HEK293T (cell line): ENCODE measurements around the gene ADCY3.

Experiments used
- CTCF ChIA-PET: fragments of 350-600 bp; formaldehyde crosslinking; extraction: SDS; loops from one replicate; lab custom pipeline; 2021; ENCODE audit warnings: antibody characterized with exemption, inconsistent platforms; lab: Yijun Ruan, JAX
- POLR2A ChIA-PET: fragments of 350-600 bp; formaldehyde crosslinking; extraction: SDS; loops from one replicate; lab custom pipeline; 2020; ENCODE audit warnings: antibody characterized with exemption, inconsistent platforms; lab: Yijun Ruan, JAX
- DNase-seq: peaks from one replicate; pipeline ENCODE4 v3.0.0; 2012; ENCODE audit warnings: mixed read lengths; ENCODE audit errors: extremely low spot score
- ARNT ChIP-seq: fragments of 450-650 bp; IDR thresholded peaks from 2 replicates; pipeline ENCODE4 v1.6.1; 2017; ENCODE audit warnings: mild to moderate bottlenecking
- BHLHE40 ChIP-seq: fragments of 450-650 bp; IDR thresholded peaks from 2 replicates; pipeline ENCODE4 v1.6.1; 2016; ENCODE audit warnings: mild to moderate bottlenecking, moderate library complexity, borderline replicate concordance
- CTBP1 ChIP-seq: fragments of 450-650 bp; IDR thresholded peaks from 2 replicates; pipeline ENCODE4 v1.6.1; 2016; ENCODE audit warnings: borderline replicate concordance
- ELF4 ChIP-seq: fragments of 450-650 bp; IDR thresholded peaks from 2 replicates; pipeline ENCODE4 v1.6.1; 2017; ENCODE audit warnings: antibody characterized with exemption
- FOXA1 ChIP-seq: fragments of 450-650 bp; IDR thresholded peaks from 2 replicates; pipeline ENCODE4 v1.6.1; 2016; ENCODE audit warnings: mild to moderate bottlenecking
- FOXK2 ChIP-seq: fragments of 450-650 bp; IDR thresholded peaks from 2 replicates; pipeline ENCODE4 v1.6.1; 2016; ENCODE audit warnings: mild to moderate bottlenecking
- FOXM1 ChIP-seq: fragments of 450-650 bp; IDR thresholded peaks from 2 replicates; pipeline ENCODE4 v1.6.1; 2017; ENCODE audit warnings: mild to moderate bottlenecking, borderline replicate concordance
- HDGF ChIP-seq: fragments of 450-650 bp; IDR thresholded peaks from 2 replicates; pipeline ENCODE4 v1.6.1; 2017; ENCODE audit warnings: antibody characterized with exemption, borderline replicate concordance
- L3MBTL2 ChIP-seq: fragments of 450-650 bp; conservative IDR thresholded peaks from 2 replicates; pipeline ENCODE4 v1.6.1; 2016; ENCODE audit warnings: mild to moderate bottlenecking
- LEF1 ChIP-seq: fragments of 450-650 bp; IDR thresholded peaks from 2 replicates; pipeline ENCODE4 v1.6.1; 2017; ENCODE audit warnings: mild to moderate bottlenecking, borderline replicate concordance
- NFRKB ChIP-seq: fragments of 450-650 bp; IDR thresholded peaks from 2 replicates; pipeline ENCODE4 v1.6.1; 2016; ENCODE audit warnings: mild to moderate bottlenecking, moderate library complexity
- SP1 ChIP-seq: fragments of 450-650 bp; IDR thresholded peaks from 2 replicates; pipeline ENCODE4 v1.6.1; 2017
- SUZ12 ChIP-seq: fragments of 450-650 bp; IDR thresholded peaks from 2 replicates; pipeline ENCODE4 v1.6.1; 2016; ENCODE audit warnings: mild to moderate bottlenecking
- TARDBP ChIP-seq: fragments of 450-650 bp; IDR thresholded peaks from 2 replicates; pipeline ENCODE4 v1.6.1; 2016
- ZNF384 ChIP-seq: fragments of 450-650 bp; IDR thresholded peaks from 2 replicates; pipeline ENCODE4 v1.6.1; 2016
- TF ChIP-seq, protein P1 (sequence below): fragments of 450-650 bp; IDR thresholded peaks from 2 replicates; pipeline ENCODE4 v1.6.1; 2016

ADCY3 gene

DNA sequence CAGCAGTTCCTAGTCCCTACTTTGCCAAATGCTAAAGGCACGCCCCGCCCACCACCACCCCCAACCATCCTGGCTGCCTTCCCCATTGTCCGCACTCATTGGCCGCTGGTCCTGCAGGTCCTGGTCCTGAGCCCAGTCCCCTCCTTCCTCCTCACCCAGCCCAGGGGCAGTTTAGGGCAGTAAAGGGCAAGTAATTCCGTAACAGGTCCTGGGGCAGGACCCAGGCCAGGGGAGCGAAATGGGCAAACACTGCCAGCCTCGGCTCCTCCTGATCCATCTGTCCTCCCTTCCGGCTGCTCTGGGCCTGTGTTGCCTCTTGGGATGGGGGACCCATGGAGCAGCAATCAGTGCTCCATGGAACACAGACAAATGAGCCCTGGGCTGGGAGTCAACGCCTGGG lies 6.1 kb downstream of the ADCY3 start:
- ChIA-PET CTCF (no interaction called here), POLR2A (no interaction called here)
- TF ChIP-seq SUZ12, result no peak
- TF ChIP-seq HDGF, result no peak
- TF ChIP-seq TARDBP, result no peak
- no peak for TF ChIP-seq FOXA1
- TF ChIP-seq FOXM1, result no peak
- TF ChIP-seq SP1, result no peak
- no peak for TF ChIP-seq L3MBTL2
- TF ChIP-seq CTBP1, result no peak
- no peak for TF ChIP-seq LEF1

DNA sequence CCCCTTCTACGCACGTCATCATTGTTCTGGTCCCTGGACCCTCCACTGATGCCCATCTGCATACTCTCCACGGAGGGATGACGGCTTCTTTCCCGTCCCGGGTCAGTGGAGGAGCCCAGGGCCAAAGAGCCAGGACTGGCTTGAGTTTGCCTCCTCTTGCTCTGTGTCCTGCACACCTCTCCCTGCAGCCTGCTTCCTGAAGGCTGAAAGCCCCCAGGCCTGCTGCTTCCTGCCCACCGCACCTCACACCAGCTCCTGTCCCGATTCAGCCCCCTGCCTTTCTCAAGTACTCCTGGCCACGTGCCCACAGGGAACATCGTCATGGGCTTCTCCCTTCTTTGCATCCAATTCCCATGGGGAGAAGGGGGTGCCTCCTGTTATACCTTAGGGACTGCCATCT lies 7.1 kb downstream of the ADCY3 start:
- TF ChIP-seq BHLHE40 (no peak), LEF1 (no peak), SP1 (no peak), NFRKB (no peak), FOXK2 (no peak), L3MBTL2 (no peak), FOXA1 (no peak), SUZ12 (no peak), TARDBP (no peak), FOXM1 (no peak), ELF4 (no peak), CTBP1 (no peak)
- ChIA-PET POLR2A (no interaction called here), CTCF (no interaction called here)
- no peak for DNase-seq

More for the DNA sequence above, 6.1 kb downstream of the ADCY3 start:
- no peak for DNase-seq

DNA sequence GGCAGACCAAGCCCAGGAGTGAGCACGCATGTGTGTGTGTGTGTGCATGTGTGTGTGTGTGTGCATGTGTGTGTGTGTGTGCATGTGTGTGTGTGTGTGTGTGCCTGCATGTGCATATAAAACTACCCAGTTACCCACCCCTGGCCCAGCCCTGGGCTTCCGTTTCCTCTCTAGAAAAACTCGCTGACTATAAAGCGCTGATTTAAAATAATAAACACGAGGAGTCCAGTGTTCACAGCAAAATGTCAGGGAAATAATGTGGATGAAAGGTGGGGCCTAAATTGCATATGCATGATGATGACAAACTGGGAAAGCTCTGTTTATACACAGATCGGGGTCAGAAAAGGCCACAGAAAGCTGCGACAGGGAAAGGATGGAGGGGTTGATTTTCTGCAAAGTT lies 7.5 kb downstream of the ADCY3 start:
- TF ChIP-seq HDGF (no peak), LEF1 (no peak), FOXM1 (no peak), CTBP1 (no peak), TARDBP (no peak), NFRKB (no peak), FOXK2 (no peak), BHLHE40 (no peak), ELF4 (no peak)
- POLR2A ChIA-PET, result no interaction called here
- DNase-seq, result no peak
- CTCF ChIA-PET, result no interaction called here

DNA sequence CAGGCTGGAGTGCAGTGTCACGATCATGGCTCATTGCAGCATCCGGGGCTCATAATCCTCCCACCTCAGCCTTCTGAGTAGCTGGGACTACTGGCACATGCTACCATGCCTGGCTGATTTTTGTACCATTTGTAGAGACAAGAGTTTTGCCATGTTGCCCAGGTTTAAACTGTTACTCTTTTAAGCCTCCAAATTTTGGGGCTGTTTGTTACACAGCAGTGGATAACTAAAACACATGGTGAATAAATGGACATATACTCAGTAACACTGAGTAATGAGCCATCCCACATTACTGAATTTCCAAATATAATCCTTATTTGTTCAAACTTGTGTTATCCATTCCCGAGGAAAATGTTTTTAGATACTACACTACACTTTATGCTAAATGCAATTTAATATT lies 9.8 kb downstream of the ADCY3 start:
- ChIA-PET POLR2A (no interaction called here), CTCF (interaction anchor here (0.6 kb wide), 1 partner anchor 803 kb away, joined by 3 read pairs; no protein-coding TSS in a partner anchor)
- TF ChIP-seq SP1, result no peak
- TF ChIP-seq L3MBTL2, result no peak
- TF ChIP-seq TARDBP, result no peak
- DNase-seq, result no peak

DNA sequence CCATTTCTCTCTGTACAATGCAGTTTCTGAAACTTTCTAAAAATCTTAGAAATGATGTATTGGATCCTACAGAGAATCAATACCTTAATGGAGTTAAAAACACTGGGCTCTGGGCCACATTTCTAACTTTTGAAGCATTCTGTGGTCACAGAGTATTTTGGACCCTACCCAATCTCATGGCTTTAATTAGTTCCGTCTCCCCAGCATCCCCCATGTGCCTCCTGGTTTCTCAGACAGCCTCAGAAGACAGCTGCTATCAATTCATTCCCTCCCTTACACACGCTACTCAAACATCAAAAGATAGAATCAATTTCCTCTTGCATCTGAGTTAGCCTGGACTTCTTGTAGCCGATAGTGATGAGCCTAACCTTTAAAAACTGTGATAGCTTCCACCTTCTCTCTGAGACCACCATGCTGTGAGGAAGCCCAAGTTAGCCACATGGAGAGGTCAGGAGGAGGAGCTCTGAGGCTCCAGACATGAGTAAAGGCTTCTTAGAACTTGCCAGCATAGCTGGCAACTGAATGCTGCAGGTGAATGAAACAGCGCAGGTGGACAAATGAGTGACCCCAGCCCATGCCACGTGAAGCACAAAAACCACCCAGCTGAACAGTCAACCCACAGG lies 10.4 kb downstream of the ADCY3 start:
- TF ChIP-seq ELF4 (no peak), ARNT (no peak), HDGF (no peak), NFRKB (no peak), ZNF384 (no peak), FOXK2 (no peak), BHLHE40 (no peak), FOXA1 (no peak)
- TF ChIP-seq, protein P1, sequence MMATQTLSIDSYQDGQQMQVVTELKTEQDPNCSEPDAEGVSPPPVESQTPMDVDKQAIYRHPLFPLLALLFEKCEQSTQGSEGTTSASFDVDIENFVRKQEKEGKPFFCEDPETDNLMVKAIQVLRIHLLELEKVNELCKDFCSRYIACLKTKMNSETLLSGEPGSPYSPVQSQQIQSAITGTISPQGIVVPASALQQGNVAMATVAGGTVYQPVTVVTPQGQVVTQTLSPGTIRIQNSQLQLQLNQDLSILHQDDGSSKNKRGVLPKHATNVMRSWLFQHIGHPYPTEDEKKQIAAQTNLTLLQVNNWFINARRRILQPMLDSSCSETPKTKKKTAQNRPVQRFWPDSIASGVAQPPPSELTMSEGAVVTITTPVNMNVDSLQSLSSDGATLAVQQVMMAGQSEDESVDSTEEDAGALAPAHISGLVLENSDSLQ, result no peak
- no peak for DNase-seq
- ChIA-PET CTCF (no interaction called here), POLR2A (no interaction called here)

DNA sequence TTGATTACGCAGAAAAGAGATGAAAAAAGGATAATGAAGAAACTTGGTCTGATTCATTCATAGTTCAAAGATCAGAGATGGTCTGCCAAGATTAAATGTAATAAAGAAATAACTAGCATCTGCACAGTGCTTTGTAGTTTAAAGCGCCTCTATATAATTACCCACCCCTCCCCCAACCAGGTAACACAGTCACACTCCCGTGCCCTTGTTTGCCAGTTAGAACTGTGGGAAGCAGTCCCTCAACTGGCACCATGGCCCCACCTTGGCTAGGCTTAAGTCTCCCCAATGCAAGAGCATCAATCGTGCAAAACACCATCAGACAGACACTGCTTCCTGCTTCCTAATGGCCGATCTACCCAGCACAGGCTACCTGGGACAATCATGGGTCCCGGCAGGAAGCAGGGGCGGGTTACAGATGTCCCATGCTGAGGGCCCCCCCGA lies 11.6 kb downstream of the ADCY3 start:
- ChIA-PET POLR2A (no interaction called here), CTCF (no interaction called here)
- no peak for DNase-seq
- TF ChIP-seq L3MBTL2 (no peak), TARDBP (no peak), NFRKB (no peak), FOXA1 (no peak), BHLHE40 (no peak), SUZ12 (no peak), SP1 (no peak), CTBP1 (no peak), HDGF (no peak)
- TF ChIP-seq, protein P1, result no peak

DNA sequence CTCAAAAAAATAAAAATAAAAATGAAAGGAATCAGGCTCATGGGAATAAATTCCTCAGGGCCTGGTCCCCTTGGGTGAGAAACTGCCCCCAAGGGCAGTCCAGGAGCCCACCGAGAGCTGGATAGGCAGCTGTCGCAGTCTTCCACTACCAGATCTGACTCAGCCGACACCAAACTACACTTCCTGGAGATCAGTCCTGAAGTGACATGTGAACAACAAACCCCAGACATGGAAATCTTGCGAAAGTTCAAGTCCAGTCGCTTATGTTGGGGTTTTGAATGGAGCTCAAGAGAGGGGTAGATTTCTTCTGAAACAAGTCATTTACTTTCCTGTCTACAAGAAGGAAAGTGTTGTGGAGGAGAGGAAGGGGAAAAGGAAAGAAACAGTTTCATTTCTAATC lies 12.9 kb downstream of the ADCY3 start:
- CTCF ChIA-PET, result interaction anchor here (0.7 kb wide), 1 partner anchor 63 kb away, joined by 4 read pairs; no protein-coding TSS in a partner anchor
- TF ChIP-seq SUZ12 (no peak), ELF4 (no peak)
- TF ChIP-seq, protein P1, result no peak
- POLR2A ChIA-PET, result no interaction called here
- no peak for DNase-seq
